A549 treated with DMSO at 1 μM for 4 hours (cell line): ENCODE measurements around the gene WNT10A. TPM values are rescaled to one million over a fixed set of nuclear protein-coding genes. Genes with fewer than 3 reads are reported as not detected.

ENCODE experiments used
- total RNA-seq: library from RNA; stranded (reverse); fragments of 200-300 nt; extraction: Qiagen RNA extraction; gene quantifications from 5 replicates; pipeline ENCODE4 v1.2.3, GENCODE V29; 2022; ENCODE audit warnings: low read depth

Gene WNT10A
- 0.11 TPM in 1 of 5 replicates, not detected in the others for total RNA-seq

GRCh38 chr2:218880102-218880858, at the start of gene WNT10A:
TSS of gene WNT10A (plus strand) at chr2:218880852. CDS start at chr2:218880996, 144 bp downstream.

GRCh38 chr2:218831378-218831990, 49.2 kb upstream of the WNT10A start, which contains the start of gene PRKAG3:
TSS of gene PRKAG3 (minus strand) at chr2:218831803.

GRCh38 chr2:218859556-218859987, 21.1 kb upstream of the WNT10A start, which contains the start of gene WNT6:
TSS of gene WNT6 (plus strand) at chr2:218859805. CDS start at chr2:218860038, 233 bp downstream.

Other genes with a start within 250 kb of the WNT10A start
- 15.5 to 21.3 TPM (median 19.5 TPM) in 5 replicates for gene ZNF142, start 221.2 kb upstream of the WNT10A start, total RNA-seq
- gene BCS1L, start 221.2 kb upstream of the WNT10A start, total RNA-seq, result 38.3 to 50.3 TPM (median 44.1 TPM) in 5 replicates
- gene RNF25, start 208.8 kb upstream of the WNT10A start, total RNA-seq, result 39.0 to 58.2 TPM (median 47.7 TPM) in 5 replicates
- gene STK36, start 208.8 kb upstream of the WNT10A start, total RNA-seq, result 7.7 to 16.1 TPM (median 13.8 TPM) in 5 replicates
- 25.3 to 30.7 TPM (median 28.6 TPM) in 5 replicates for gene TTLL4, start 170.0 kb upstream of the WNT10A start, total RNA-seq
- 0.03 to 0.34 TPM (median 0.19 TPM) in 4 of 5 replicates, not detected in the other for gene CYP27A1, start 98.7 kb upstream of the WNT10A start, total RNA-seq
- not detected in 5 replicates for gene PRKAG3, start 49.0 kb upstream of the WNT10A start, total RNA-seq
- gene WNT6, start 21.0 kb upstream of the WNT10A start, total RNA-seq, result 0.05 to 0.15 TPM (median 0.10 TPM) in 4 of 5 replicates, not detected in the other
- gene CDK5R2, start 78.8 kb downstream of the WNT10A start, total RNA-seq, result 1.2 to 2.5 TPM (median 1.9 TPM) in 5 replicates
- not detected in 5 replicates for gene FEV, start 104.3 kb downstream of the WNT10A start, total RNA-seq
- 0.18 TPM in 1 of 5 replicates, not detected in the others for gene CRYBA2, start 112.6 kb downstream of the WNT10A start, total RNA-seq
- 0.09 to 0.19 TPM (median 0.15 TPM) in 5 replicates for gene CFAP65, start 160.7 kb downstream of the WNT10A start, total RNA-seq
- 0.14 to 0.20 TPM (median 0.15 TPM) in 5 replicates for gene IHH, start 180.1 kb downstream of the WNT10A start, total RNA-seq